H9 (cell line): ENCODE data around the gene CRMP1. TPM values are rescaled to one million over a fixed set of nuclear protein-coding genes. Genes with fewer than 3 reads are reported as not detected.

Experiments
- DNase-seq: peaks from one replicate; pipeline ENCODE4 v3.0.0-alpha.2; 2017
- H2AFZ ChIP-seq: one replicate; pipeline ENCODE4 v1.6.1; 2013; ENCODE audit warnings: mild to moderate bottlenecking, low read length, control low read depth, moderate library complexity
- H2AK5ac ChIP-seq: 2 replicates; pipeline ENCODE4 v1.6.1; 2013; ENCODE audit warnings: low read length, control low read depth, mixed read lengths; ENCODE audit not compliant: insufficient read length
- H2BK120ac ChIP-seq: one replicate; pipeline ENCODE4 v1.6.1; 2013; ENCODE audit warnings: low read depth, mild to moderate bottlenecking, low read length, control low read depth, inconsistent platforms; ENCODE audit not compliant: poor library complexity, severe bottlenecking
- H2BK12ac ChIP-seq: 2 replicates; pipeline ENCODE4 v1.6.1; 2013; ENCODE audit warnings: low read length, control low read depth, mixed read lengths, low read depth; ENCODE audit not compliant: insufficient read length
- H2BK15ac ChIP-seq: 2 replicates; pipeline ENCODE4 v1.6.1; 2013; ENCODE audit warnings: low read depth, low read length, control low read depth
- H2BK20ac ChIP-seq: one replicate; pipeline ENCODE4 v1.6.1; 2013; ENCODE audit warnings: low read depth, mild to moderate bottlenecking, low read length, control low read depth, inconsistent platforms; ENCODE audit not compliant: poor library complexity, severe bottlenecking
- H2BK5ac ChIP-seq: 2 replicates; pipeline ENCODE4 v1.6.1; 2013; ENCODE audit warnings: low read length, control low read depth, mixed read lengths; ENCODE audit not compliant: insufficient read length
- H3K14ac ChIP-seq: 2 replicates; pipeline ENCODE4 v1.6.1; 2013; ENCODE audit warnings: low read length, control low read depth; ENCODE audit not compliant: insufficient read depth
- H3K18ac ChIP-seq: 2 replicates; pipeline ENCODE4 v1.6.1; 2013; ENCODE audit warnings: low read depth, mild to moderate bottlenecking, mixed read lengths, low read length, control low read depth; ENCODE audit not compliant: insufficient read length
- H3K23ac ChIP-seq: 2 replicates; pipeline ENCODE4 v1.6.1; 2013; ENCODE audit warnings: low read length, control low read depth, mixed read lengths, low read depth; ENCODE audit not compliant: insufficient read length
- H3K23me2 ChIP-seq: 2 replicates; pipeline ENCODE4 v1.6.1; 2013; ENCODE audit warnings: low read depth, mild to moderate bottlenecking, mixed read lengths, low read length, control low read depth; ENCODE audit not compliant: insufficient read length, poor library complexity, severe bottlenecking
- H3K27ac ChIP-seq: 2 replicates; pipeline ENCODE4 v1.5.1; 2013; ENCODE audit warnings: low read length, control low read depth, mixed read lengths, low read depth; ENCODE audit not compliant: insufficient read length
- H3K27me3 ChIP-seq: 2 replicates; pipeline ENCODE4 v1.6.1; 2013; ENCODE audit warnings: low read length, control low read depth, inconsistent platforms; ENCODE audit not compliant: insufficient read depth
- H3K4ac ChIP-seq: 2 replicates; pipeline ENCODE4 v1.6.1; 2013; ENCODE audit warnings: low read depth, mild to moderate bottlenecking, control low read depth, inconsistent platforms, low read length, moderate library complexity
- H3K4me1 ChIP-seq: 2 replicates; pipeline ENCODE4 v1.6.1; 2013; ENCODE audit warnings: low read length, control low read depth, inconsistent platforms; ENCODE audit not compliant: insufficient read depth
- H3K4me2 ChIP-seq: 2 replicates; pipeline ENCODE4 v1.6.1; 2013; ENCODE audit warnings: low read length, control low read depth, mixed read lengths; ENCODE audit not compliant: insufficient read length, insufficient read depth
- H3K56ac ChIP-seq: 2 replicates; pipeline ENCODE4 v1.6.1; 2013; ENCODE audit warnings: low read depth, mild to moderate bottlenecking, mixed read lengths, low read length, control low read depth; ENCODE audit not compliant: insufficient read length
- H3K79me1 ChIP-seq: 2 replicates; pipeline ENCODE4 v1.6.1; 2013; ENCODE audit warnings: low read depth, mild to moderate bottlenecking, moderate library complexity, low read length, control low read depth, inconsistent platforms; ENCODE audit not compliant: insufficient read depth, poor library complexity, severe bottlenecking
- H3K79me2 ChIP-seq: 2 replicates; pipeline ENCODE4 v1.6.1; 2013; ENCODE audit warnings: low read length, control low read depth, inconsistent platforms; ENCODE audit not compliant: insufficient read depth
- H3K9ac ChIP-seq: 2 replicates; pipeline ENCODE4 v1.6.1; 2013; ENCODE audit warnings: low read length, control low read depth, mixed read lengths; ENCODE audit not compliant: insufficient read length; ENCODE audit errors: extremely low read depth
- H3K9me3 ChIP-seq: one replicate; pipeline ENCODE4 v1.6.1; 2013; ENCODE audit warnings: low read depth, low read length, inconsistent platforms; ENCODE audit not compliant: control insufficient read depth
- H3T11ph ChIP-seq: one replicate; pipeline ENCODE4 v1.6.1; 2013; ENCODE audit warnings: mild to moderate bottlenecking, low read length, control low read depth, inconsistent platforms
- H4K20me1 ChIP-seq: one replicate; pipeline ENCODE4 v1.6.1; 2013; ENCODE audit not compliant: control insufficient read depth, insufficient read length, insufficient read depth
- H4K5ac ChIP-seq: 2 replicates; pipeline ENCODE4 v1.6.1; 2013; ENCODE audit warnings: low read depth, mild to moderate bottlenecking, mixed read lengths, low read length, control low read depth; ENCODE audit not compliant: insufficient read length
- H4K8ac ChIP-seq: replicated peaks from 2 replicates; pipeline ENCODE4 v1.6.1; 2013; ENCODE audit warnings: low read length, control low read depth, mixed read lengths, low read depth; ENCODE audit not compliant: insufficient read length
- H4K91ac ChIP-seq: 2 replicates; pipeline ENCODE4 v1.6.1; 2013; ENCODE audit warnings: low read depth, mild to moderate bottlenecking, moderate library complexity, mixed read lengths, low read length, control low read depth; ENCODE audit not compliant: insufficient read length
- H3K27ac Mint-ChIP-seq, 3 experiments: 2 replicates in 2 of 3; 3 replicates in 1 of 3; pipeline ENCODE4 v1.8.0; 2020 to 2021; ENCODE audit warnings: mixed read lengths in 3 of 3, mild to moderate bottlenecking in 1 of 3, moderate library complexity in 1 of 3
- H3K27me3 Mint-ChIP-seq: 2 replicates; pipeline ENCODE4 v1.8.0; 2021; ENCODE audit warnings: low read depth, mild to moderate bottlenecking, moderate library complexity, mixed read lengths
- H3K36me3 Mint-ChIP-seq, 3 experiments: 2 replicates in 2 of 3; 3 replicates in 1 of 3; pipeline ENCODE4 v1.8.0; 2020 to 2021; ENCODE audit warnings: low read depth in 3 of 3, mixed read lengths in 3 of 3; ENCODE audit not compliant: insufficient read depth in 1 of 3
- H3K4me1 Mint-ChIP-seq, 2 experiments: 2 replicates each; pipeline ENCODE4 v1.8.0; 2020; ENCODE audit warnings: mixed read lengths in 2 of 2
- H3K4me3 Mint-ChIP-seq, 2 experiments: 2 replicates in 1 of 2; 3 replicates in 1 of 2; pipeline ENCODE4 v1.8.0; 2020 to 2021; ENCODE audit warnings: mild to moderate bottlenecking in 2 of 2, mixed read lengths in 2 of 2, moderate library complexity in 1 of 2
- H3K9me3 Mint-ChIP-seq, 2 experiments: 2 replicates in 1 of 2; 3 replicates in 1 of 2; pipeline ENCODE4 v1.8.0; 2020; ENCODE audit warnings: mild to moderate bottlenecking in 2 of 2, mixed read lengths in 2 of 2, moderate library complexity in 1 of 2
- CTCF ChIP-seq: fragments of 200-600 bp; sonication (generic); conservative IDR thresholded peaks from 3 replicates; pipeline ENCODE4 v1.8.0; 2021; ENCODE audit warnings: antibody characterized with exemption, mild to moderate bottlenecking
- WGBS: extraction: QIAGEN DNeasy Blood & Tissue Kit; methylation state at CpG from one replicate; pipeline ENCODE4 v1.1.7; 2013; ENCODE audit warnings: missing lambda C conversion rate, low lambda C conversion rate, mixed read lengths; ENCODE audit not compliant: insufficient read length; ENCODE audit errors: extremely low coverage; 5-methylcytosine and 5-hydroxymethylcytosine counted together
- total RNA-seq: library from RNA; stranded (reverse); gene quantifications from 2 replicates; pipeline ENCODE4 v1.2.1, GENCODE V29; 2021

The CRMP1 gene
- total RNA-seq, 1 experiment from 2014 or later, result 71.6 TPM

- Histone ChIP-seq H3K23ac (no peak overlapping the region), H4K91ac (no peak overlapping the region), H2BK5ac (no peak overlapping the region), H3K9ac (no peak overlapping the region), H2AFZ (no peak overlapping the region), H3K14ac (no peak overlapping the region), H3K4me2 (no peak overlapping the region), H3K27ac (no peak overlapping the region), H2BK20ac (no peak overlapping the region), H2AK5ac (no peak overlapping the region), H2BK120ac (no peak overlapping the region), H3K56ac (no peak overlapping the region), H3K18ac (no peak overlapping the region), H3K9me3 (no peaks in the 10 kb centered on the region), H3K79me2 (peaks cover 3% of the 10 kb centered on the region; the same call in 1 of the 2 replicates), H3T11ph (no peak overlapping the region), H3K4ac (no peak overlapping the region), H3K23me2 (no peaks in the 10 kb centered on the region), H3K79me1 (peaks cover 5% of the 10 kb centered on the region), H2BK15ac (no peak overlapping the region), H4K5ac (no peak overlapping the region), H4K20me1 (peaks cover 5% of the 10 kb centered on the region), H3K27me3 (no peaks in the 10 kb centered on the region), H3K4me1 (no peaks in the 10 kb centered on the region), H2BK12ac (no peak overlapping the region), H4K8ac (no peak overlapping the region)
- DNase-seq, result no peak
- no peaks in the 10 kb centered on the region for H3K27me3 Mint-ChIP-seq
- no peaks in the 10 kb centered on the region for H3K9me3 Mint-ChIP-seq
- no peak for TF ChIP-seq CTCF
- peaks cover 0 to 10% of the 10 kb centered on the region in 2 experiments; a peak in 3 of 4 replicates for H3K4me1 Mint-ChIP-seq
- no peak overlapping the region for H3K4me3 Mint-ChIP-seq
- H3K27ac Mint-ChIP-seq, result peak overlapping the region in 1 of 3 experiments; percentile 65; a peak in 3 of 7 replicates
- H3K36me3 Mint-ChIP-seq, result peaks cover 36 to 56% (median 39%) of the 10 kb centered on the region in 3 experiments
- WGBS, result no CpG with 5 or more reads among the region's 9 CpGs
Observed at GRCh38 chr4:5852523-5853202, 40.2 kb downstream of the CRMP1 start.
